Activated CD4-positive, alpha-beta T cell treated with anti-CD3 and anti-CD28 coated beads, Interleukin-2, amount 10 ng/mL, durations not matched to agents 24 days and 14 days (primary cell): Measurements from ENCODE around the gene RHOH. TPM values are rescaled to one million over a fixed set of nuclear protein-coding genes. Genes with fewer than 3 reads are reported as not detected.
"Not testable (repeated sequence)": the region's sequence is repeated elsewhere in the genome, so short reads cannot be mapped to it uniquely, and the experiment has no call there.

Experiments used
- DNase-seq: peaks from one replicate; pipeline ENCODE4 v3.0.0; 2022
- H3K27ac Mint-ChIP-seq: one replicate; pipeline ENCODE4 v1.8.0; 2022; ENCODE audit warnings: mild to moderate bottlenecking, mixed read lengths
- H3K27me3 Mint-ChIP-seq: one replicate; pipeline ENCODE4 v1.8.0; 2022; ENCODE audit warnings: mixed read lengths
- H3K36me3 Mint-ChIP-seq: one replicate; pipeline ENCODE4 v1.8.0; 2022; ENCODE audit warnings: low read depth, mild to moderate bottlenecking, mixed read lengths
- H3K4me1 Mint-ChIP-seq: one replicate; pipeline ENCODE4 v1.8.0; 2021; ENCODE audit warnings: mixed read lengths
- H3K4me3 Mint-ChIP-seq: one replicate; pipeline ENCODE4 v1.8.0; 2022; ENCODE audit warnings: mild to moderate bottlenecking, moderate library complexity, mixed read lengths
- H3K9me3 Mint-ChIP-seq: one replicate; pipeline ENCODE4 v1.8.0; 2021; ENCODE audit warnings: mixed read lengths
- intact Hi-C: fragments of 100-400 bp; cut with micrococcal nuclease; formaldehyde crosslinking; loops from one replicate; pipeline ENCODE4 v1.15.1; 2023
- total RNA-seq: library from RNA; stranded (reverse); gene quantifications from 2 replicates; pipeline ENCODE4 v1.2.3, GENCODE V29; 2022

RHOH gene
- total RNA-seq, 1 donor from 2014 or later: 107 TPM

DNA sequence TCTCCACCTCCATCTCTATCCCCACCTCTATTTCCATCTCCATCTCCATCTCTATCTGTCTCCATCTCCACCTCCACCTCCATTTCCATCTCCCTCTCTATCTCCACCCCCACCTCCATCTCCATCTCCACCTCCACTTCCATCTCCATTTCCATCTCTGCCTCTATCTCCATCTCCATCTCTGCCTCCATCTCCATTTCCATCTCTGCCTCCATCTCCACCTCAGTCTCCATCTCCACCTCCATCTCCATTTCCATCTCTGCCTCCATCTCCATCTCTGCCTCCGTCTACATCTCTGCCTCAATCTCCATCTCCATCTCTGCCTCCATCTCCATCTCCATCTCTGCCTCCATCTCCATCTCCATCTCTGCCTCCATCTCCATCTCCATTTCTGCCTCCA lies 97.5 kb downstream of the RHOH start:
- Mint-ChIP-seq H3K9me3 (peaks cover 3% of the 10 kb centered on the region), H3K27me3 (no peaks in the 10 kb centered on the region), H3K4me1 (peaks cover 48% of the 10 kb centered on the region), H3K27ac (no peak overlapping the region), H3K36me3 (peaks cover 4% of the 10 kb centered on the region), H3K4me3 (no peak overlapping the region)
- DNase-seq: no peak
- intact Hi-C loops: no loop called here

DNA sequence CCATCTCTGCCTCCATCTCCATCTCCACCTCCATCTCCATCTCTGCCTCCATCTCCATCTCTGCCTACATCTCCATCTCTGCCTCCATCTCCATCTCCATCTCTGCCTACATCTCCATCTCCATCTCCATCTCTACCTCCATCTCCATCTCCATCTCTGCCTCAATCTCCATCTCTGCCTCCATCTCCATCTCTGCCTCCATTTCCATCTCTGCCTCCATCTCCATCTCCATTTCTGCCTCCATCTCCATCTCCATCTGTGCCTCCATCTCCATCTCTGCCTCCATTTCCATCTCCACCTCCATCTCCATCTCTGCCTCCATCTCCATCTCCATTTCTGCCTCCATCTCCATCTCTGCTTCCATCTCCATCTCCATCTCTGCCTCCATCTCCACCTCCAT lies 98.2 kb downstream of the RHOH start:
- H3K9me3 Mint-ChIP-seq, H3K27me3 Mint-ChIP-seq, H3K27ac Mint-ChIP-seq, H3K36me3 Mint-ChIP-seq, DNase-seq, H3K4me3 Mint-ChIP-seq, intact Hi-C loops: not testable (repeated sequence)
- peaks cover 47% of the 10 kb centered on the region for H3K4me1 Mint-ChIP-seq

GRCh38 chr4:40295572-40295971 lies 98.7 kb downstream of the RHOH start:
- DNase-seq: no peak
- Mint-ChIP-seq H3K9me3 (peaks cover 3% of the 10 kb centered on the region), H3K4me3 (no peak overlapping the region), H3K4me1 (peaks cover 47% of the 10 kb centered on the region), H3K27me3 (no peaks in the 10 kb centered on the region), H3K36me3 (peaks cover 4% of the 10 kb centered on the region), H3K27ac (no peak overlapping the region)
- intact Hi-C loops: no loop called here

Other genes starting within 250 kb of the RHOH start
- gene PDS5A, start 219.1 kb upstream of the RHOH start, total RNA-seq: 126 and 128 TPM in 2 replicates
- 24.5 and 24.7 TPM in 2 replicates for gene N4BP2, start 140.2 kb upstream of the RHOH start, total RNA-seq
- gene CHRNA9, start 138.3 kb downstream of the RHOH start, total RNA-seq: not detected in 2 replicates